Measurements from ENCODE around the gene RAC2. TPM values are rescaled to one million over a fixed set of nuclear protein-coding genes. Genes with fewer than 3 reads are reported as not detected.

The RAC2 gene
- total and polyA plus RNA-seq, 9 of the 15 experiments (the other 6 are each of a cell fraction or from before 2014, with no cell fraction given) = 22.7 to 103 (median 43.3) TPM

- FAIRE-seq (no peak), DNase-seq (ENCODE audit: extremely low read depth in 1 of 4, low spot score in 3 of 4) (peak in 3 of 4 experiments; percentile 31 to 56 (median 50)), ATAC-seq (no peak)
- in situ Hi-C loops (cut with MboI) = no loop called here
- peak overlapping the region; percentile 40; the same call in 1 of the 2 replicates for H2AFZ ChIP-seq (ENCODE audit: low read depth, low read length)
- H4K20me1 ChIP-seq (replicated peaks; ENCODE audit: control insufficient read depth, insufficient read depth, low read length) = no peaks in the 10 kb centered on the region
- H3K79me2 ChIP-seq (ENCODE audit: control insufficient read depth, insufficient read depth, low read length) = peaks cover 2% of the 10 kb centered on the region; the same call in 1 of the 3 replicates
- H3K27ac ChIP-seq (ENCODE audit: extremely low read depth, low read depth, low read length) = no peak overlapping the region
- no peak overlapping the region for H3K4me2 ChIP-seq (ENCODE audit: insufficient read depth, low read length)
- ChIA-PET POLR2A (no interaction called here), CTCF (ENCODE audit: low intra/inter-chr PET ratio) (no interaction called here)
- BruUV-seq (replicated peaks) = no TSS peak
- intact Hi-C loops (cut with micrococcal nuclease) = no loop called here
- peaks cover 6 to 37% of the 10 kb centered on the region in 2 experiments for H3K4me1 ChIP-seq (replicated peaks in 1 of 2; ENCODE audit: control insufficient read depth in 2 of 2, insufficient read depth in 2 of 2, low read length in 2 of 2)
- no peak overlapping the region for H3K9ac ChIP-seq (ENCODE audit: insufficient read depth in 1 of 2, low read depth in 2 of 2, low read length in 2 of 2)
- no peaks in the 10 kb centered on the region for H3K27me3 ChIP-seq (ENCODE audit: control insufficient read depth in 2 of 2, insufficient read depth in 2 of 2, low read length in 2 of 2)
- H3K9me3 ChIP-seq (replicated peaks; ENCODE audit: control insufficient read depth, insufficient read depth, low read depth, low read length) = no peaks in the 10 kb centered on the region
- H3K4me3 ChIP-seq = no peak overlapping the region
- H3K9me1 ChIP-seq (ENCODE audit: control insufficient read depth, insufficient read depth, low read length) = no peaks in the 10 kb centered on the region
- H3K36me3 ChIP-seq (ENCODE audit: control insufficient read depth, insufficient read depth, low read length) = no peaks in the 10 kb centered on the region
- 71% methylated on average over 9 of the region's 16 CpGs for WGBS (ENCODE audit: insufficient coverage, low coverage, missing lambda C conversion rate)
- TF ChIP-seq MXI1 (IDR thresholded peaks at IDR 0.05; ENCODE audit: low read depth, low read length) (no peak), TCF15 (CRISPR knock-in tag; IDR thresholded peaks at IDR 0.05) (no peak), HNRNPUL1 (IDR thresholded peaks at IDR 0.05; ENCODE audit: low read length) (no peak), MAX (CRISPR knock-in tag; IDR thresholded peaks at IDR 0.05) (0 out of 2 replicates have a peak, but pooled peaks have one; percentile 9), PKNOX1 (IDR thresholded peaks at IDR 0.05) (peak; percentile 44; the same call in 1 of the 2 replicates), E2F6 (IDR thresholded peaks at IDR 0.05; ENCODE audit: borderline replicate concordance in 1 of 2, extremely low read depth in 1 of 2, insufficient read depth in 1 of 2, insufficient read length in 1 of 2, low read depth in 1 of 2, low read length in 1 of 2, poor library complexity in 1 of 2, severe bottlenecking in 1 of 2) (peak in 1 of 2 experiments; percentile 7), RAD51 (IDR thresholded peaks at IDR 0.05; ENCODE audit: borderline replicate concordance, low read depth) (peak; percentile 76), FOXA3 (CRISPR knock-in tag; conservative IDR thresholded peaks at IDR 0.05 in 1 of 2, IDR thresholded peaks at IDR 0.05 in 1 of 2) (no peak), USF1 (CRISPR knock-in tag; IDR thresholded peaks at IDR 0.05) (peak; percentile 90), TFE3 (CRISPR knock-in tag; IDR thresholded peaks at IDR 0.05) (peak; percentile 45), CBFA2T2 (conservative IDR thresholded peaks at IDR 0.05) (peak; percentile 12; the same call in 1 of the 2 replicates)
- TF ChIP-seq, protein P1, sequence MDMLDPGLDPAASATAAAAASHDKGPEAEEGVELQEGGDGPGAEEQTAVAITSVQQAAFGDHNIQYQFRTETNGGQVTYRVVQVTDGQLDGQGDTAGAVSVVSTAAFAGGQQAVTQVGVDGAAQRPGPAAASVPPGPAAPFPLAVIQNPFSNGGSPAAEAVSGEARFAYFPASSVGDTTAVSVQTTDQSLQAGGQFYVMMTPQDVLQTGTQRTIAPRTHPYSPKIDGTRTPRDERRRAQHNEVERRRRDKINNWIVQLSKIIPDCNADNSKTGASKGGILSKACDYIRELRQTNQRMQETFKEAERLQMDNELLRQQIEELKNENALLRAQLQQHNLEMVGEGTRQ (CRISPR knock-in tag; IDR thresholded peaks at IDR 0.05) = peak; percentile 85
Observed at GRCh38 chr22:37203354-37204044, 40.6 kb downstream of the RAC2 start.

Measured in K562 (cell line).